GM12864 (cell line): ENCODE data around the gene ACSF2.

Experiments used
- DNase-seq: peaks from one replicate; pipeline ENCODE4 v3.0.0-alpha.2; 2011; ENCODE audit warnings: low read depth
- H3K4me3 ChIP-seq: 2 replicates; pipeline ENCODE4 v1.5.1; 2011; ENCODE audit warnings: mild to moderate bottlenecking, low read depth, low read length, control low read depth
- CTCF ChIP-seq: IDR thresholded peaks from 2 replicates; pipeline ENCODE4 v1.5.1; 2011; ENCODE audit warnings: low read depth, mild to moderate bottlenecking, moderate library complexity, low read length, control low read depth, inconsistent platforms; ENCODE audit errors: missing control alignments

The ACSF2 gene

GRCh38 chr17:50386510-50386909 is 39.5 kb upstream of the ACSF2 start:
- H3K4me3 ChIP-seq: no peak overlapping the region
- DNase-seq: no peak
- TF ChIP-seq CTCF: no peak

- TF ChIP-seq CTCF: no peak
- H3K4me3 ChIP-seq: no peak overlapping the region
- DNase-seq: no peak
Observed at GRCh38 chr17:50388728-50389127, 37.3 kb upstream of the ACSF2 start.

GRCh38 chr17:50389534-50389933 is 36.5 kb upstream of the ACSF2 start:
- no peak for TF ChIP-seq CTCF
- DNase-seq: no peak
- no peak overlapping the region for H3K4me3 ChIP-seq

- TF ChIP-seq CTCF: no peak
- no peak for DNase-seq
- H3K4me3 ChIP-seq: no peak overlapping the region
Observed at GRCh38 chr17:50392621-50393020, 33.4 kb upstream of the ACSF2 start.

- no peak for DNase-seq
- TF ChIP-seq CTCF: no peak
- no peak overlapping the region for H3K4me3 ChIP-seq
Observed at GRCh38 chr17:50393700-50394099, 32.3 kb upstream of the ACSF2 start.

- TF ChIP-seq CTCF: no peak
- no peak overlapping the region for H3K4me3 ChIP-seq
- DNase-seq: no peak
Observed at GRCh38 chr17:50394711-50395110, 31.3 kb upstream of the ACSF2 start.

- no peak for DNase-seq
- TF ChIP-seq CTCF: no peak
- H3K4me3 ChIP-seq: peak overlapping the region; percentile 80
Observed at GRCh38 chr17:50396261-50397110, 29.5 kb upstream of the ACSF2 start.
